Astrocyte (in vitro differentiated cells and primary cell): ENCODE measurements around the gene EEF1AKMT3. TPM values are rescaled to one million over a fixed set of nuclear protein-coding genes. Genes with fewer than 3 reads are reported as not detected.

ENCODE experiments used
- DNase-seq: peaks from one replicate; pipeline ENCODE4 v3.0.0-alpha.2; 2010; ENCODE audit warnings: low read depth
- FAIRE-seq: peaks from 2 replicates; lab custom pipeline; 2011; peaks lifted over from hg19 to GRCh38; lab: Jason Lieb, UNC
- H2AFZ ChIP-seq: 2 replicates; pipeline ENCODE4 v1.6.0; 2012; ENCODE audit warnings: low read depth, low read length, inconsistent platforms
- H3K27ac ChIP-seq: 2 replicates; pipeline ENCODE4 v1.5.1; 2011; ENCODE audit warnings: low read depth, low read length, inconsistent platforms
- H3K27me3 ChIP-seq: 2 replicates; pipeline ENCODE4 v1.6.0; 2011; ENCODE audit warnings: low read length, inconsistent platforms; ENCODE audit not compliant: insufficient read depth
- H3K36me3 ChIP-seq: 2 replicates; pipeline ENCODE4 v1.5.1; 2011; ENCODE audit warnings: low read length, inconsistent platforms; ENCODE audit not compliant: insufficient read depth
- H3K4me1 ChIP-seq: 2 replicates; pipeline ENCODE4 v1.5.1; 2011; ENCODE audit warnings: low read length, inconsistent platforms; ENCODE audit not compliant: insufficient read depth
- H3K4me2 ChIP-seq: 2 replicates; pipeline ENCODE4 v1.6.0; 2012; ENCODE audit warnings: low read length, inconsistent platforms
- H3K4me3 ChIP-seq: 2 replicates; pipeline ENCODE4 v1.5.1; 2011; ENCODE audit warnings: low read depth, mild to moderate bottlenecking, low read length, inconsistent platforms; ENCODE audit not compliant: insufficient read depth
- H3K79me2 ChIP-seq: 2 replicates; pipeline ENCODE4 v1.6.0; 2012; ENCODE audit warnings: mild to moderate bottlenecking, low read length, inconsistent platforms; ENCODE audit not compliant: insufficient read depth
- H3K9ac ChIP-seq: 2 replicates; pipeline ENCODE4 v1.6.0; 2012; ENCODE audit warnings: mild to moderate bottlenecking, low read length, inconsistent platforms
- H3K9me3 ChIP-seq: 2 replicates; pipeline ENCODE4 v1.5.1; 2012; ENCODE audit warnings: low read depth, mild to moderate bottlenecking, low read length, inconsistent platforms; ENCODE audit not compliant: insufficient read depth
- H4K20me1 ChIP-seq: 2 replicates; pipeline ENCODE4 v1.6.0; 2012; ENCODE audit warnings: low read length, inconsistent platforms; ENCODE audit not compliant: insufficient read depth
- H3K27ac Mint-ChIP-seq: one replicate; pipeline ENCODE4 v1.8.0; 2021; ENCODE audit warnings: mild to moderate bottlenecking, mixed read lengths; ENCODE audit not compliant: unreplicated experiment
- H3K27me3 Mint-ChIP-seq: one replicate; pipeline ENCODE4 v1.8.0; 2021; ENCODE audit warnings: low read depth, mixed read lengths; ENCODE audit not compliant: unreplicated experiment
- H3K36me3 Mint-ChIP-seq: one replicate; pipeline ENCODE4 v1.8.0; 2021; ENCODE audit warnings: low read depth, mixed read lengths; ENCODE audit not compliant: unreplicated experiment
- H3K4me1 Mint-ChIP-seq: one replicate; pipeline ENCODE4 v1.8.0; 2021; ENCODE audit warnings: low read depth, mixed read lengths; ENCODE audit not compliant: unreplicated experiment
- H3K4me3 Mint-ChIP-seq: one replicate; pipeline ENCODE4 v1.8.0; 2021; ENCODE audit warnings: mild to moderate bottlenecking, moderate library complexity, mixed read lengths; ENCODE audit not compliant: unreplicated experiment
- H3K9me3 Mint-ChIP-seq: one replicate; pipeline ENCODE4 v1.8.0; 2021; ENCODE audit warnings: mild to moderate bottlenecking, mixed read lengths; ENCODE audit not compliant: unreplicated experiment
- CTCF ChIP-seq: IDR thresholded peaks from 2 replicates; pipeline ENCODE4 v1.5.1; 2011; ENCODE audit warnings: low read depth, mild to moderate bottlenecking, inconsistent platforms, low read length, moderate library complexity; ENCODE audit not compliant: insufficient read depth
- EZH2 ChIP-seq: IDR thresholded peaks from 2 replicates; pipeline ENCODE4 v1.6.1; 2012; ENCODE audit warnings: mild to moderate bottlenecking, low read length, inconsistent platforms; ENCODE audit not compliant: insufficient read depth
- total RNA-seq: library from RNA; stranded (reverse); gene quantifications from 2 replicates; pipeline ENCODE4 v1.2.1, GENCODE V29; 2021

EEF1AKMT3 gene
- total RNA-seq, 1 donor from 2014 or later, result 8.1 TPM

GRCh38 chr12:57736741-57737466 lies 35.5 kb upstream of the EEF1AKMT3 start:
- H3K36me3 ChIP-seq, result no peaks in the 10 kb centered on the region
- H3K27ac ChIP-seq, result no peak overlapping the region
- no peak overlapping the region for H3K4me3 ChIP-seq
- no peaks in the 10 kb centered on the region for H3K9me3 ChIP-seq
- Mint-ChIP-seq H3K27me3 (peaks cover 67% of the 10 kb centered on the region), H3K36me3 (peaks cover 3% of the 10 kb centered on the region), H3K4me1 (peaks cover 19% of the 10 kb centered on the region), H3K9me3 (peaks cover 1% of the 10 kb centered on the region), H3K4me3 (peak overlapping the region; percentile 83), H3K27ac (no peak overlapping the region)
- peaks cover 11% of the 10 kb centered on the region for H3K4me1 ChIP-seq
- peak overlapping the region; percentile 79 for H3K4me2 ChIP-seq
- DNase-seq (no peak), FAIRE-seq (no peak)
- H4K20me1 ChIP-seq, result peaks cover 9% of the 10 kb centered on the region
- H2AFZ ChIP-seq, result no peak overlapping the region
- no peaks in the 10 kb centered on the region for H3K79me2 ChIP-seq
- peak; percentile 18 for TF ChIP-seq EZH2
- TF ChIP-seq CTCF, result no peak
- H3K9ac ChIP-seq, result no peak overlapping the region
- peaks cover 75% of the 10 kb centered on the region for H3K27me3 ChIP-seq

GRCh38 chr12:57737467-57738460 lies 34.6 kb upstream of the EEF1AKMT3 start:
- no peak overlapping the region for H3K27ac ChIP-seq
- TF ChIP-seq EZH2 (peak; percentile 99), CTCF (no peak)
- H3K36me3 ChIP-seq, result no peaks in the 10 kb centered on the region
- Mint-ChIP-seq H3K27me3 (peaks cover 58% of the 10 kb centered on the region), H3K4me1 (peaks cover 17% of the 10 kb centered on the region), H3K4me3 (no peak overlapping the region), H3K27ac (no peak overlapping the region), H3K36me3 (peaks cover 3% of the 10 kb centered on the region), H3K9me3 (no peaks in the 10 kb centered on the region)
- H3K9ac ChIP-seq, result no peak overlapping the region
- H3K4me1 ChIP-seq, result peaks cover 11% of the 10 kb centered on the region
- peaks cover 9% of the 10 kb centered on the region for H4K20me1 ChIP-seq
- peak overlapping the region; percentile 71 for H3K4me2 ChIP-seq
- peaks cover 75% of the 10 kb centered on the region for H3K27me3 ChIP-seq
- H3K9me3 ChIP-seq, result no peaks in the 10 kb centered on the region
- FAIRE-seq (no peak), DNase-seq (no peak)
- no peak overlapping the region for H3K4me3 ChIP-seq
- H2AFZ ChIP-seq, result peak overlapping the region; percentile 47
- H3K79me2 ChIP-seq, result no peaks in the 10 kb centered on the region
